Heart left ventricle (tissue), 16 donors: ENCODE results near the gene PDE9A. TPM values are rescaled to one million over a fixed set of nuclear protein-coding genes. Genes with fewer than 3 reads are reported as not detected.
A peak's percentile ranks its signal among the peaks of the same experiment; 100 is the strongest.

Source experiments
- ATAC-seq, 4 donors: fragments of 200-7000 bp; cut with Tn5 transposase; one replicate each; pipeline ENCODE4 v1.9.1; 2020 to 2022; ENCODE audit warnings: moderate library complexity in 4 of 4, mild to moderate bottlenecking in 3 of 4, moderate number of reproducible peaks in 1 of 4
- DNase-seq, 5 donors: peaks; one replicate each; pipeline ENCODE4 v3.0.0-alpha.2; 2020
- H3K27ac ChIP-seq, 12 donors: fragments of 200-600 bp; sonication (generic) in 4 of 12; one replicate each; pipeline versions ENCODE4 v1.5.0 to v1.8.0; 2016 to 2022; ENCODE audit warnings: mild to moderate bottlenecking in 2 of 12
- H3K27me3 ChIP-seq, 9 donors: fragments of 200-600 bp; sonication (generic) in 2 of 9; one replicate each; pipeline versions ENCODE4 v1.5.1 to v1.8.0; 2016 to 2022; ENCODE audit warnings: mild to moderate bottlenecking in 3 of 9
- H3K36me3 ChIP-seq, 9 donors: fragments of 200-600 bp; sonication (generic) in 2 of 9; one replicate each; pipeline versions ENCODE4 v1.5.0 to v1.8.0; 2018 to 2022; ENCODE audit warnings: mild to moderate bottlenecking in 2 of 9
- H3K4me1 ChIP-seq, 12 donors: fragments of 200-600 bp; sonication (generic) in 4 of 12; one replicate each; pipeline versions ENCODE4 v1.5.0 to v1.8.0; 2016 to 2022; ENCODE audit warnings: mild to moderate bottlenecking in 3 of 12
- H3K4me3 ChIP-seq, 12 donors: fragments of 200-600 bp; sonication (generic) in 4 of 12; one replicate each; pipeline versions ENCODE4 v1.5.0 to v1.8.0; 2017 to 2022; ENCODE audit warnings: mild to moderate bottlenecking in 9 of 12, moderate library complexity in 4 of 12
- H3K9me3 ChIP-seq, 12 donors: fragments of 200-600 bp; sonication (generic) in 4 of 12; one replicate each; pipeline versions ENCODE4 v1.5.0 to v1.8.0; 2016 to 2022; ENCODE audit warnings: mild to moderate bottlenecking in 1 of 12
- POLR2A ChIP-seq, 2 donors: fragments of 450-650 bp; IDR thresholded peaks; one replicate each; pipeline ENCODE4 v1.6.1; 2017; ENCODE audit warnings: antibody characterized with exemption in 2 of 2, mild to moderate bottlenecking in 2 of 2, moderate library complexity in 2 of 2
- WGBS, 4 donors: extraction: QIAGEN DNeasy Blood & Tissue Kit in 2 of 4; methylation state at CpG; one replicate each; pipeline versions ENCODE4 v1.1.5 to v1.1.7; 2013 to 2018; 5-methylcytosine and 5-hydroxymethylcytosine counted together
- intact Hi-C, 10 donors: fragments of 100-400 bp; cut with DNase I; formaldehyde crosslinking; loops; one replicate each; pipeline versions ENCODE4 v1.11.1 to v1.14.2; 2022
- polyA plus RNA-seq, 2 donors: library from polyadenylated mRNA; stranded (reverse); fragments of 200-250 nt; gene quantifications; one replicate each; pipeline ENCODE4 v1.2.3, GENCODE V29; 2013
- total RNA-seq, 9 donors: library from RNA; depleted of rRNA in 2 of 9; stranded (reverse); fragments of >200 nt in 2 of 9; fragmentation: NEBNext Ultra II Directional in 3 of 9; extraction: Animal tissue kit (Norgen Biotek cat#: 25700) in 3 of 9; gene quantifications; one replicate each; pipeline versions ENCODE4 v1.1.0 to v1.2.4, GENCODE V29; 2016 to 2023
- TF ChIP-seq, protein P1 (sequence below), 12 donors: fragments of 200-600 bp; sonication (generic) in 4 of 12; IDR thresholded peaks; one replicate each; pipeline versions ENCODE4 v1.5.0 to v1.8.0; 2018 to 2022; ENCODE audit warnings: antibody characterized with exemption in 12 of 12, mild to moderate bottlenecking in 5 of 12
- donor health status: ischemic (EF 13 %, LVEDD 7.1; RV severe dilation, severe dysfunction).
- donor health status: healthy with polysubstance abuse.
- donor health status: DM: no; HTN: yes; CAD: no.
- donor health status: DM: no; HTN: no; CAD: no.
- donor health status: ischemic (EF 25% LVEDD 6.9; RV normal size, moderate dysfunction).
- donor health status: ischemic (EF 25% LVEDD 5.7; RV mildly dilated, moderate dysfunction).
- donor health status: healthy.
- donor health status: DM: yes; HTN: yes; CAD: no.
- donor health status: ischemic (EF 35%, LVEDD 5.7; RV mildly dilated, moderate dysfunction).
- donor health status: nonischemic (EF 11% LVEDD 7.7; RV severe dilation, severe dysfunction).
- donor health status: DM: yes; HTN: yes; CAD: no.
- donor health status: PGD.
- donor health status: ischemic (EF 29% LVEDD 5.4; RV normal size, mild dysfunction).
- donor health status: nonischemic (EF 23%, LVEDD 6.1; RV moderate dilation, normal function).

Gene PDE9A
- total and polyA plus RNA-seq, 11 donors, result 1.5 to 4.0 (median 3.1) TPM

DNA sequence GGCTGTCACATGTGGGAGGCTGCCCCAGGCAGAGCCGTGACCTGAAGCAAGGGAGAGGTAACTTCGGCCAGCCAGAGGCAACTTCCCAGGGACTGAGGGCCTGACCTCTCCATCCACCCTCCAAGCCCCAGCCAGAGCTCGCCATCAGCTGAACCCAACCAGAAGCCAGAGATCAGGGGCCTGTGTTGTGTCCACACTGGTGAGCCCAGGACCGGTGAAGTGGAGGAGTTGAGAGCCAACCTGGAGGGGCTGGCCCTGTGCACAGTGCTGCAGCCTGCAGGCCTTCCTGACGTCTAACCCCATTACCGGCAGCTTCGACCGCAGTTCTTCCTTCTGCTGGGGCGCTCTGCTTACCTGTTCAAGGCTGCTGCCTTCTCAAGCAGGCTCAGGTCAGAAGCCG lies 19.6 kb upstream of the PDE9A start:
- peaks cover 0 to 30% (median 3%) of the 10 kb centered on the region in 9 donors for H3K27me3 ChIP-seq
- ATAC-seq, result no peak
- no peak overlapping the region for H3K4me3 ChIP-seq
- no peaks in the 10 kb centered on the region for H3K9me3 ChIP-seq
- no peak for DNase-seq
- H3K4me1 ChIP-seq, result no peaks in the 10 kb centered on the region
- intact Hi-C loops, result no loop called here
- no peaks in the 10 kb centered on the region for H3K36me3 ChIP-seq
- H3K27ac ChIP-seq, result no peak overlapping the region
- WGBS, 4 donors, result 90 to 94% (median 90%) methylated on average over 7 to 10 of the region's 10 CpGs
- TF ChIP-seq, protein P1, sequence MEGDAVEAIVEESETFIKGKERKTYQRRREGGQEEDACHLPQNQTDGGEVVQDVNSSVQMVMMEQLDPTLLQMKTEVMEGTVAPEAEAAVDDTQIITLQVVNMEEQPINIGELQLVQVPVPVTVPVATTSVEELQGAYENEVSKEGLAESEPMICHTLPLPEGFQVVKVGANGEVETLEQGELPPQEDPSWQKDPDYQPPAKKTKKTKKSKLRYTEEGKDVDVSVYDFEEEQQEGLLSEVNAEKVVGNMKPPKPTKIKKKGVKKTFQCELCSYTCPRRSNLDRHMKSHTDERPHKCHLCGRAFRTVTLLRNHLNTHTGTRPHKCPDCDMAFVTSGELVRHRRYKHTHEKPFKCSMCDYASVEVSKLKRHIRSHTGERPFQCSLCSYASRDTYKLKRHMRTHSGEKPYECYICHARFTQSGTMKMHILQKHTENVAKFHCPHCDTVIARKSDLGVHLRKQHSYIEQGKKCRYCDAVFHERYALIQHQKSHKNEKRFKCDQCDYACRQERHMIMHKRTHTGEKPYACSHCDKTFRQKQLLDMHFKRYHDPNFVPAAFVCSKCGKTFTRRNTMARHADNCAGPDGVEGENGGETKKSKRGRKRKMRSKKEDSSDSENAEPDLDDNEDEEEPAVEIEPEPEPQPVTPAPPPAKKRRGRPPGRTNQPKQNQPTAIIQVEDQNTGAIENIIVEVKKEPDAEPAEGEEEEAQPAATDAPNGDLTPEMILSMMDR (IDR thresholded peaks at IDR 0.05), result no peak
- no peak for TF ChIP-seq POLR2A (IDR thresholded peaks at IDR 0.05)

DNA sequence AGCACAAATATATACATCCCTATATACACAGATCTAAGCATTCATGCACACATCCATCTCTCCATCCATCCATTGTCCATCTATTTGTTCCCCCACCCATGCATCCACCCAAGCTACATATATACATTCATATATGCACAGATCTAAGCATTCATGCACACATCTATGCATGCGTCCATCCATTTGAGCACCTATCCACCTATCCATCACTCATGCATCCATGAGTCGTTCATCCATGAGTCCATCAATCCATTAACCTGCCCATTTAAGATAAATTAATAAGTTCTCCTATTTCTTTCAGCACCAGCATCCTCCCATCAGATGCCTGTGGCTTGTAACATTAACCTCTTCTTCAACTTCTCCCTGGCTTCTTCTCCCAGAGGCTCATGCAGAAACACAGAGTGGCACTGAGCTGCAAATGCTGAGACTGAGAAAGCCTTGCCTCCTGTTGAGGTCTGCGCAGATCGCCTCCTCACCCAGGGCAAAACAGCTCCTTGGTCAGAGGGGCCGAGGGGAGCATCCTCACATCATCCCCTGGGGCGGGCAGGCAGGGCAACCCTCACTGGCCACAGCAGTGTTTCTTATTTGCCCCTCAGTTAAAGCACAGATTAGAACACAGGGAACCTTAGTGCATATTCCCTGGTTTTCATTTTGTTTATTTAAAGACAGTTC lies 17.4 kb upstream of the PDE9A start:
- no peak for TF ChIP-seq POLR2A (IDR thresholded peaks at IDR 0.05)
- TF ChIP-seq, protein P1 (IDR thresholded peaks at IDR 0.05), result no peak
- Histone ChIP-seq H3K4me1 (peaks cover 0 to 8% (median 1%) of the 10 kb centered on the region in 12 donors), H3K36me3 (no peaks in the 10 kb centered on the region), H3K27ac (peak overlapping the region in 1 of 12 donors; percentile 46), H3K9me3 (no peaks in the 10 kb centered on the region), H3K4me3 (no peak overlapping the region), H3K27me3 (peaks cover 0 to 50% (median 7%) of the 10 kb centered on the region in 9 donors)
- WGBS, 4 donors, result 71 to 81% (median 80%) methylated on average over 5 to 6 of the region's 6 CpGs
- DNase-seq, result peak in 1 of 5 donors; percentile 23
- no peak for ATAC-seq
- intact Hi-C loops, result no loop called here

DNA sequence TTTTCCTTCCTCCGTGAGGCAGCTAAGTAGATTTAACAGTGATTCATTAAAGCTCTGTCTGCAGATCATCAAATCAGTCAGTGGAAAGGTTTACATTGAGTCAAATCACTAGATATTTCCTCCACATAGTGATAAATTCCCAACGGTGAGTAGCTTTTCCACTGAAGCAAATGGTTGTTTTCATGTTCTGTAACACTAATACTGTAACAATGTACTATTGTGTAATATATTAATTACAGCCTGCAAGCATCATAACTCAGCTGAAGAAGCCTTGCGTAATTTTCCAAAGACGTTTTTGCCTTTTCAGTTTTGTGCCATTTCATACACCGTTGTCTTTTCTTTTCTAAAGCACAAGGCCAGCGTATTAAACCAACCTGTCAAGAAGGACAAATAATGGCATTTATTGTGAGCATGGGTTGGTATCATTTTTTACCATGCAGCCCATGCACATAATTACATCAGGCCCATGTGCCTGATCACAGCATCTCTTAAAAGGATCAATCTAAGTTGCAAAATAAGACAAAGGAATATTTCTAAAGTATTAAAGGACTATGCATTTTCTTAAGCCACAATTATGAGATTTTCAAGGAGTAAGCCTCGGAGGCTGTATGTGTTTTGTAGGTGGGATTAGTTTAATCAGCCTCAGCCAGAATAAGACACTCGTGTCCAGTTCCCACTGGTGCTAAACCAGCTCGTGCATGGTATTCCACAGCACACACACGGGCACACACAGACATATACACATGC lies 16.7 kb upstream of the PDE9A start:
- Histone ChIP-seq H3K4me1 (peaks cover 0 to 12% (median 3%) of the 10 kb centered on the region in 12 donors), H3K4me3 (no peak overlapping the region), H3K36me3 (no peaks in the 10 kb centered on the region), H3K27ac (peak overlapping the region in 1 of 12 donors; percentile 46), H3K9me3 (no peaks in the 10 kb centered on the region), H3K27me3 (peaks cover 0 to 49% (median 7%) of the 10 kb centered on the region in 9 donors)
- intact Hi-C loops, result no loop called here
- ATAC-seq, result peak in 1 of 4 donors; percentile 50
- peak in 1 of 5 donors; percentile 10 for DNase-seq
- 66 to 71% (median 66%) methylated on average over 10 of the region's 10 CpGs for WGBS, 4 donors
- TF ChIP-seq POLR2A (IDR thresholded peaks at IDR 0.05), result no peak
- TF ChIP-seq, protein P1 (IDR thresholded peaks at IDR 0.05), result no peak
